ENCODE measurements around the gene SOCS1.

- TF ChIP-seq POLR2A (IDR thresholded peaks at IDR 0.05) (no peak), CTCF (IDR thresholded peaks at IDR 0.05) (no peak)
Observed at GRCh38 chr16:11225677-11226549, 30.1 kb downstream of the SOCS1 start.

Measured in gastroesophageal sphincter (tissue), 3 donors.